SU-DHL-6 (cell line): ENCODE results near the gene UBXN10.

Experiments used
- EZH2phosphoT487 ChIP-seq: fragments of 200-600 bp; sonication (generic), shearing (Covaris generic); conservative IDR thresholded peaks from 2 replicates; pipeline ENCODE4 v1.6.1; 2018; ENCODE audit warnings: mild to moderate bottlenecking, antibody characterized with exemption, low read length, moderate library complexity, mixed read lengths
- TF ChIP-seq, protein P1 (sequence below): fragments of 200-600 bp; sonication (generic); IDR thresholded peaks from one replicate; pipeline ENCODE4 v1.5.1; 2017; ENCODE audit warnings: antibody characterized with exemption, mild to moderate bottlenecking, low read length, moderate library complexity; ENCODE audit not compliant: insufficient read depth, poor library complexity, severe bottlenecking

DNA sequence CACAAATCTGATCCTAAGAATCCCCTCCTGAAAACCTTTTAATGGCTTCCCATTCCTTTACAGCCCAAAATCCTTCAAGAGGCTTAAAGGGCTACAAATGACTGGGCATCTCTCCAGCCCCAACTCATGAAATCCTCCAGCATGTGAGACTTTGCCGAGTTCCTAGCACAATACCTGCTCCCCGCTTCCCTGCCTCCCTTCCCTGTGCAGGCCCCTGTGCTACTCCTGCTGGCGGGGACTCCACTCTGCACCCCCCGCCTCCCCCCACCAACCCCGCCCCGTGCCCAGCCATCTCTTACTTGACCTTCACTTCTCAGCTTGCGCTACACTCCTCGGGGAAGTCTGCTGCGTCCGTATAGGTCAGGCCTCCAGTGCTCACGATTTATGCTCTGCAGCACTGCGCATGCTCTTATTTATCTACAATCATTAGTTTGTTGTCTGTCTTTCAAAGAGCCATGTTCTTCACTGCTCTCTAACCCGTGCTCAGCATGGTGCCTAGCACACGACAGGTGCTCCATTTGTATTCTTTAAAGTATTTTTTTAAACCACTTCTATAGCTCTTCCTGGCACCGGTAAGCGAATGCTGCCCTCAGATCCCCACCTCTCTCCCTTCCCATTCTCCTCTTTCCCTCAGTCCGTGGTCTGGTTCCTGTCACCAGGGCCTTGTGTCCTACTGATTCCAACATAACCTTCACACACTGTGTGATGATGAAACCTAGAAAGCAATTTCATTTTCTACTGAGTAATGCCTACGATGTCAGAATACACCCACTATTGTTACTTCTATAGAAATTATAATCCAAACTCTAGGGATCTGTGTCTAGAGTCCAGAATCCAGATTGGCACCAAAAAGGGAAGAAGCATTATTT is 37.9 kb downstream of the UBXN10 start:
- TF ChIP-seq EZH2phosphoT487: no peak
- TF ChIP-seq, protein P1, sequence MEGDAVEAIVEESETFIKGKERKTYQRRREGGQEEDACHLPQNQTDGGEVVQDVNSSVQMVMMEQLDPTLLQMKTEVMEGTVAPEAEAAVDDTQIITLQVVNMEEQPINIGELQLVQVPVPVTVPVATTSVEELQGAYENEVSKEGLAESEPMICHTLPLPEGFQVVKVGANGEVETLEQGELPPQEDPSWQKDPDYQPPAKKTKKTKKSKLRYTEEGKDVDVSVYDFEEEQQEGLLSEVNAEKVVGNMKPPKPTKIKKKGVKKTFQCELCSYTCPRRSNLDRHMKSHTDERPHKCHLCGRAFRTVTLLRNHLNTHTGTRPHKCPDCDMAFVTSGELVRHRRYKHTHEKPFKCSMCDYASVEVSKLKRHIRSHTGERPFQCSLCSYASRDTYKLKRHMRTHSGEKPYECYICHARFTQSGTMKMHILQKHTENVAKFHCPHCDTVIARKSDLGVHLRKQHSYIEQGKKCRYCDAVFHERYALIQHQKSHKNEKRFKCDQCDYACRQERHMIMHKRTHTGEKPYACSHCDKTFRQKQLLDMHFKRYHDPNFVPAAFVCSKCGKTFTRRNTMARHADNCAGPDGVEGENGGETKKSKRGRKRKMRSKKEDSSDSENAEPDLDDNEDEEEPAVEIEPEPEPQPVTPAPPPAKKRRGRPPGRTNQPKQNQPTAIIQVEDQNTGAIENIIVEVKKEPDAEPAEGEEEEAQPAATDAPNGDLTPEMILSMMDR: no peak
